ENCODE measurements around the gene EIF1. TPM values are rescaled to one million over a fixed set of nuclear protein-coding genes. Genes with fewer than 3 reads are reported as not detected.
A peak's percentile ranks its signal among the peaks of the same experiment; 100 is the strongest.

Gene EIF1
- total RNA-seq, 1 experiment from 2014 or later = 1,082 TPM

- no peak for TF ChIP-seq ATF3 (IDR thresholded peaks at IDR 0.05)
- TF ChIP-seq YY1 (IDR thresholded peaks at IDR 0.05; ENCODE audit: extremely low read depth, insufficient replicate concordance, low read depth, low read length) = no peak
- TF ChIP-seq MAX (IDR thresholded peaks at IDR 0.05) = peak; percentile 17; the same call in 1 of the 2 replicates
- TF ChIP-seq SP1 (IDR thresholded peaks at IDR 0.05; ENCODE audit: low read depth) = no peak; the same call in 1 of the 2 replicates
Observed at GRCh38 chr17:41687828-41688640, 651 bp upstream of the EIF1 start (continued).

GRCh38 chr17:41689497-41690299 lies 1.0 kb downstream of the EIF1 start:
- peak overlapping the region; percentile 99 for H3K9ac ChIP-seq (ENCODE audit: low read length)
- CTCF ChIA-PET = interaction anchor here (0.6 to 2.4 kb wide), 7 partner anchors 11 to 1614 kb away, joined by 3 to 23 read pairs (median 3); partner anchors contain the start of gene JUP
- H3K79me2 ChIP-seq (ENCODE audit: insufficient read depth, low read length) = peaks cover 28% of the 10 kb centered on the region
- TF ChIP-seq CTCF (IDR thresholded peaks at IDR 0.05 in 2 of 3, conservative IDR thresholded peaks at IDR 0.05 in 1 of 3; ENCODE audit: borderline replicate concordance in 1 of 3, insufficient read depth in 1 of 3, low read depth in 2 of 3, low read length in 2 of 3) = peak; percentile 20 to 77 (median 58); a peak in 5 of 6 replicates
- TF ChIP-seq MAX (IDR thresholded peaks at IDR 0.05) = peak; percentile 23
- peak; percentile 80; the same call in 1 of the 2 replicates for TF ChIP-seq POLR2AphosphoS5 (IDR thresholded peaks at IDR 0.05; ENCODE audit: low read depth, low read length)
- TF ChIP-seq SIN3A (IDR thresholded peaks at IDR 0.05; ENCODE audit: low read depth) = peak; percentile 20; the same call in 1 of the 2 replicates
- peak; percentile 18; the same call in 1 of the 2 replicates for TF ChIP-seq FOSL1 (IDR thresholded peaks at IDR 0.05; ENCODE audit: low read depth)
- TF ChIP-seq EGR1 (IDR thresholded peaks at IDR 0.05; ENCODE audit: low read depth) = no peak
- BruUV-seq (replicated peaks) = TSS peak; percentile 56
- peaks cover 30 to 41% of the 10 kb centered on the region in 2 experiments for H3K36me3 ChIP-seq (ENCODE audit: control insufficient read depth in 1 of 2, insufficient read depth in 2 of 2, low read length in 2 of 2)
- RAD21 ChIA-PET (ENCODE audit: low non-redundant PET in 1 of 2, low total read pairs in 2 of 2, uncharacterized antibody in 2 of 2, unreplicated experiment in 2 of 2) = interaction anchor here in 1 of 2 experiments (0.5 kb wide), 1 partner anchor 10 kb away, joined by 3 read pairs; no protein-coding TSS in a partner anchor
- H3K9me2 ChIP-seq (ENCODE audit: insufficient read depth) = no peaks in the 10 kb centered on the region
- no peak for ATAC-seq
- POLR2A ChIA-PET = interaction anchor here (0.6 to 4.1 kb wide), 32 partner anchors 11 to 1086 kb away, joined by 3 to 112 read pairs (median 5); partner anchors contain the start of genes JUP, KRT19 and P3H4
- peak overlapping the region; percentile 85 for H3K4me2 ChIP-seq (ENCODE audit: low read length)
- intact Hi-C loops (cut with micrococcal nuclease) = no loop called here
- H3K4me1 ChIP-seq (ENCODE audit: control insufficient read depth in 1 of 2, insufficient read depth in 2 of 2, low read length in 2 of 2) = peaks cover 10 to 17% of the 10 kb centered on the region in 2 experiments
- peaks cover 21% of the 10 kb centered on the region for H4K20me1 ChIP-seq (ENCODE audit: insufficient read depth)
- peak overlapping the region; percentile 72 to 93 for H3K4me3 ChIP-seq (replicated peaks in 1 of 2; ENCODE audit: low read depth in 1 of 2, low read length in 2 of 2)
- H2AFZ ChIP-seq (ENCODE audit: low read depth, low read length, poor library complexity, severe bottlenecking) = no peak overlapping the region
- H3K9me3 ChIP-seq (ENCODE audit: control insufficient read depth in 1 of 2, insufficient read depth in 1 of 2, low read depth in 1 of 2, low read length in 2 of 2) = no peaks in the 10 kb centered on the region
- no peaks in the 10 kb centered on the region for H3K27me3 ChIP-seq (ENCODE audit: insufficient read depth, low read length)
- peak overlapping the region; percentile 97 for H3K27ac ChIP-seq (ENCODE audit: low read depth, low read length)
- DNase-seq (ENCODE audit: low read depth, low spot score) = no peak

Measured in HCT116 (cell line).